A673 (cell line): ENCODE results near the gene F2. TPM values are rescaled to one million over a fixed set of nuclear protein-coding genes. Genes with fewer than 3 reads are reported as not detected.

ENCODE experiments used
- BruUV-seq: library from RNA; stranded (reverse); fragments of 400-500 nt; replicated peaks from 2 replicates; lab custom pipeline; 2021; lab: Mats Ljungman, UMichigan
- CTCF ChIA-PET: fragments of 300-600 bp; sonication (Branson Sonifier 250); formaldehyde crosslinking; loops from one replicate; lab custom pipeline; 2022; ENCODE audit warnings: antibody characterized with exemption; lab: Charles Lee
- POLR2A ChIA-PET: fragments of 300-600 bp; sonication (Branson Sonifier 250); formaldehyde crosslinking; loops from one replicate; lab custom pipeline; 2022; ENCODE audit warnings: antibody characterized with exemption; ENCODE audit not compliant: low non-redundant PET; lab: Charles Lee
- DNase-seq: peaks from one replicate; pipeline ENCODE4 v3.0.0-alpha.2; 2015; ENCODE audit warnings: low spot score
- H3K27ac ChIP-seq: fragments of 200-600 bp; sonication (generic); 2 replicates; pipeline ENCODE4 v1.5.1; 2016; ENCODE audit warnings: mixed run types, low read depth, mild to moderate bottlenecking, mixed read lengths, antibody characterized with exemption, low read length; ENCODE audit not compliant: poor library complexity, severe bottlenecking
- H3K27me3 ChIP-seq: fragments of 200-600 bp; sonication (generic); replicated peaks from 2 replicates; pipeline ENCODE4 v1.6.1; 2017; ENCODE audit warnings: mixed run types, low read depth, mild to moderate bottlenecking, mixed read lengths, antibody characterized with exemption, low read length; ENCODE audit not compliant: insufficient read depth, poor library complexity
- H3K36me3 ChIP-seq: fragments of 200-600 bp; sonication (generic); 2 replicates; pipeline ENCODE4 v1.6.1; 2016; ENCODE audit warnings: mixed run types, mild to moderate bottlenecking, mixed read lengths, antibody characterized with exemption, low read length; ENCODE audit not compliant: insufficient read depth, poor library complexity, severe bottlenecking
- H3K4me1 ChIP-seq: fragments of 200-600 bp; sonication (generic); 2 replicates; pipeline ENCODE4 v1.6.1; 2017; ENCODE audit warnings: mixed run types, mild to moderate bottlenecking, mixed read lengths, antibody characterized with exemption, low read length; ENCODE audit not compliant: insufficient read depth, poor library complexity, severe bottlenecking
- H3K4me3 ChIP-seq: fragments of 200-600 bp; sonication (generic); 2 replicates; pipeline ENCODE4 v1.5.1; 2016; ENCODE audit warnings: low read depth, mixed run types, mild to moderate bottlenecking, mixed read lengths, low read length; ENCODE audit not compliant: poor library complexity, severe bottlenecking
- H3K9me3 ChIP-seq: fragments of 200-600 bp; sonication (generic); 2 replicates; pipeline ENCODE4 v1.6.1; 2016; ENCODE audit warnings: mixed run types, low read depth, mild to moderate bottlenecking, mixed read lengths, antibody characterized with exemption, low read length; ENCODE audit not compliant: poor library complexity, severe bottlenecking
- EZH2 ChIP-seq: fragments of 200-600 bp; sonication (generic); IDR thresholded peaks from 2 replicates; pipeline ENCODE4 v1.6.1; 2017; ENCODE audit warnings: borderline replicate concordance, low read depth, mild to moderate bottlenecking, mixed read lengths, antibody characterized with exemption, low read length; ENCODE audit not compliant: poor library complexity, severe bottlenecking
- intact Hi-C: fragments of 100-400 bp; cut with micrococcal nuclease; formaldehyde crosslinking; loops from one replicate; pipeline ENCODE4 v1.10.0; 2022; ENCODE audit not compliant: unreplicated experiment
- total RNA-seq: library from RNA; stranded (reverse); gene quantifications from 2 replicates; pipeline ENCODE4 v1.2.3, GENCODE V29; 2021
- TF ChIP-seq, protein P1 (sequence below): fragments of 300-800, 200-600 bp; sonication (generic); conservative IDR thresholded peaks from 2 replicates; pipeline ENCODE4 v1.5.1; 2017; ENCODE audit warnings: low read depth, mild to moderate bottlenecking, antibody characterized with exemption, low read length, moderate library complexity, mixed read lengths

Gene F2
- total RNA-seq, 1 experiment from 2014 or later: not detected

DNA sequence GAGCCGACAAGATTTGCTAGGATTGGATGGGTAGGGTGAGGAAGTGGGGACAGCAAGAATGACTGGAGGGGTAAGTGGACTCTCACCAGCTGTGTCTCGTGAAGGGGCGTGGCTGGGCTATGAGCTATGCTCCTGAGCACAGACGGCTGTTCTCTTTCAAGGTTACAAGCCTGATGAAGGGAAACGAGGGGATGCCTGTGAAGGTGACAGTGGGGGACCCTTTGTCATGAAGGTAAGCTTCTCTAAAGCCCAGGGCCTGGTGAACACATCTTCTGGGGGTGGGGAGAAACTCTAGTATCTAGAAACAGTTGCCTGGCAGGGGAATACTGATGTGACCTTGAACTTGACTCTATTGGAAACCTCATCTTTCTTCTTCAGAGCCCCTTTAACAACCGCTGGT, 19.9 kb downstream of the F2 start:
- CTCF ChIA-PET: interaction anchor here (0.6 kb wide), 1 partner anchor 455 kb away, joined by 7 read pairs; no protein-coding TSS in a partner anchor
- DNase-seq: no peak
- POLR2A ChIA-PET: no interaction called here
- Histone ChIP-seq H3K36me3 (peaks cover 30% of the 10 kb centered on the region), H3K4me3 (no peak overlapping the region), H3K27me3 (no peaks in the 10 kb centered on the region), H3K9me3 (no peaks in the 10 kb centered on the region), H3K27ac (no peak overlapping the region), H3K4me1 (no peaks in the 10 kb centered on the region)
- TF ChIP-seq, protein P1, sequence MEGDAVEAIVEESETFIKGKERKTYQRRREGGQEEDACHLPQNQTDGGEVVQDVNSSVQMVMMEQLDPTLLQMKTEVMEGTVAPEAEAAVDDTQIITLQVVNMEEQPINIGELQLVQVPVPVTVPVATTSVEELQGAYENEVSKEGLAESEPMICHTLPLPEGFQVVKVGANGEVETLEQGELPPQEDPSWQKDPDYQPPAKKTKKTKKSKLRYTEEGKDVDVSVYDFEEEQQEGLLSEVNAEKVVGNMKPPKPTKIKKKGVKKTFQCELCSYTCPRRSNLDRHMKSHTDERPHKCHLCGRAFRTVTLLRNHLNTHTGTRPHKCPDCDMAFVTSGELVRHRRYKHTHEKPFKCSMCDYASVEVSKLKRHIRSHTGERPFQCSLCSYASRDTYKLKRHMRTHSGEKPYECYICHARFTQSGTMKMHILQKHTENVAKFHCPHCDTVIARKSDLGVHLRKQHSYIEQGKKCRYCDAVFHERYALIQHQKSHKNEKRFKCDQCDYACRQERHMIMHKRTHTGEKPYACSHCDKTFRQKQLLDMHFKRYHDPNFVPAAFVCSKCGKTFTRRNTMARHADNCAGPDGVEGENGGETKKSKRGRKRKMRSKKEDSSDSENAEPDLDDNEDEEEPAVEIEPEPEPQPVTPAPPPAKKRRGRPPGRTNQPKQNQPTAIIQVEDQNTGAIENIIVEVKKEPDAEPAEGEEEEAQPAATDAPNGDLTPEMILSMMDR: no peak
- TF ChIP-seq EZH2: no peak
- intact Hi-C loops: no loop called here
- no TSS peak for BruUV-seq

DNA sequence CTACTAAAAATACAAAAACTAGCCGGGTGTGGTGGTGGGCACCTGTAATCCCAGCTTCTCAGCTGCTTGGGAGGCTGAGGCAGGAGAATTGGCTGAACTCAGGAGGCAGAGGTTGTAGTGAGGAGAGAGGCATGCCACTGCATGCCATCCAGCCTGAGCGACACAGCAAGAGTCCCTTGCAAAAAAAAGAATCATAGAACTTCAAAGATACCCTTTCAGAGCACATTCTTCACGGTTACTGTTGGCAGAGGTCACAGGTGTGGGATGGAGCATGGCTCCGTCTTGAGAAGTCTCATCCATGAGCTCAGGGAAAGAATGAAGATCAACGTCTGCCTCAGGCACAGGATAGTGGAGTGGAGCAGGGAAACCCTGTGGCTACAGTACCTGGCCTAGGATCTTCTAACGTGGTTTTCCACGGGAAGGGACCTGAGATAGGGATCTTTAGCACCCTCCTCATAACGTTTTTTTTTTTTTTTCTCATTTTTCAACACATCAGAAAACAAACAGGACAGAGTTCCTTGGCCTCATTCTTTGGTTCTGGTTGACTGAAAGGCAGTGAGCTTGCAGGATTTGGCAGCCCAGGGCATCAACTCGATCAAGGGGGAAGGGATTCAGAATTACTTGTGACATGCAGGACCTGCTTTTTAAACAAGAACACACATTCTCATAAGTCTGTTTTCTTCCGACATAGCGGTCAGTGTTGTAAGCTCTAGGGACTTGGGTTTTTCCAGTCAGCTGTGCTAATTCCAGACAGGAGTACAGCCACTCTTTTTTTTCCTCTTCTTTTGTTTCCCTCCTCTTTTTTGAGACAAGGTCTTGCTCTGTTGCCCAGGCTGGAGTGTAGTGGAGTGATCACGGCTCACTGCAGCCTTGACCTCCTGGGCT, 22.8 kb downstream of the F2 start:
- Histone ChIP-seq H3K27me3 (no peaks in the 10 kb centered on the region), H3K27ac (no peak overlapping the region), H3K4me3 (no peak overlapping the region), H3K9me3 (no peaks in the 10 kb centered on the region), H3K4me1 (no peaks in the 10 kb centered on the region), H3K36me3 (peaks cover 60% of the 10 kb centered on the region)
- intact Hi-C loops: no loop called here
- no TSS peak for BruUV-seq
- POLR2A ChIA-PET: interaction anchor here (0.5 kb wide), 1 partner anchor 756 kb away, joined by 3 read pairs; no protein-coding TSS in a partner anchor
- TF ChIP-seq, protein P1: no peak
- no peak for TF ChIP-seq EZH2
- no peak for DNase-seq
- CTCF ChIA-PET: interaction anchor here (0.7 kb wide), 1 partner anchor 430 kb away, joined by 4 read pairs; no protein-coding TSS in a partner anchor

DNA sequence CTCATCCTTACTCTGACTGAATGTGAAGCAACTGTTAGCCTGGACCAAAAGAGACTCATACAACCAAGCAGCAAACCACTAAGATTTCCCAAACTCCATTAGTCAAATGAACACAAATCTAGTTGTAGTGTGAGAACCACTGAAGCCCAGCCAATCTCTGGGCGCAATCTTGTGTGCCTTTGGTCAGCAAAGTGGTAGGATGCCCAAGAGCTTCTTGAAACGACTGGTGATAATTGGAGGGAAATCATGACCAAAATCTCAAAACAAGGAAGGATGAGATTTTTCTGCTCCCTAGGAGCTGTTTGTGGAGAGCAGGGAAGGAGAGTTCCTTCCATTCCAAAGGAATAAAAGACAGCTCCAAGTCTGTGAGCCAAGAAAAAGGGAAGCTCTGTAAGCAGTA, 24.0 kb downstream of the F2 start:
- Histone ChIP-seq H3K4me1 (no peaks in the 10 kb centered on the region), H3K27me3 (no peaks in the 10 kb centered on the region), H3K36me3 (peaks cover 72% of the 10 kb centered on the region), H3K4me3 (no peak overlapping the region), H3K9me3 (no peaks in the 10 kb centered on the region), H3K27ac (no peak overlapping the region)
- intact Hi-C loops: no loop called here
- no peak for DNase-seq
- BruUV-seq: no TSS peak
- TF ChIP-seq, protein P1: no peak
- TF ChIP-seq EZH2: no peak
- ChIA-PET POLR2A (no interaction called here), CTCF (interaction anchor here (0.6 kb wide), 1 partner anchor 711 kb away, joined by 5 read pairs; no protein-coding TSS in a partner anchor)
